Thoracic aorta (tissue), 2 donors: ENCODE data around the gene FKBP5. TPM values are rescaled to one million over a fixed set of nuclear protein-coding genes. Genes with fewer than 3 reads are reported as not detected.
"Not testable (repeated sequence)": the region's sequence is repeated elsewhere in the genome, so short reads cannot be mapped to it uniquely, and the experiment has no call there.

Experiments used
- ATAC-seq: fragments of 150-250 bp; one replicate; pipeline ENCODE4 v1.8.0; 2017; ENCODE audit warnings: low read depth; ENCODE audit not compliant: insufficient number of reproducible peaks, low FRiP score
- DNase-seq: peaks from one replicate; pipeline ENCODE4 v3.0.0-alpha.2; 2020; ENCODE audit warnings: low spot score
- H3K27ac ChIP-seq, 2 donors: fragments of 200-600 bp; sonication (generic); 1 replicate in 1 of 2; 2 replicates in 1 of 2; pipeline ENCODE4 v1.5.1; 2016; ENCODE audit warnings: mild to moderate bottlenecking in 2 of 2, moderate library complexity in 2 of 2
- H3K27me3 ChIP-seq: fragments of 200-600 bp; sonication (generic); replicated peaks from 2 replicates; pipeline ENCODE4 v1.6.0; 2016; ENCODE audit warnings: mild to moderate bottlenecking; ENCODE audit not compliant: insufficient read depth
- H3K36me3 ChIP-seq: fragments of 200-600 bp; sonication (generic); one replicate; pipeline ENCODE4 v1.5.1; 2016
- H3K4me1 ChIP-seq, 2 donors: fragments of 200-600 bp; sonication (generic); 1 replicate in 1 of 2; 2 replicates in 1 of 2; pipeline versions ENCODE4 v1.5.1 to v1.6.0; 2016; ENCODE audit warnings: low read depth in 2 of 2, mild to moderate bottlenecking in 1 of 2; ENCODE audit not compliant: control insufficient read depth in 1 of 2
- H3K4me3 ChIP-seq: fragments of 200-600 bp; sonication (generic); 2 replicates; pipeline ENCODE4 v1.5.1; 2016; ENCODE audit warnings: mild to moderate bottlenecking
- H3K9me3 ChIP-seq: fragments of 200-600 bp; sonication (generic); 2 replicates; pipeline ENCODE4 v1.5.1; 2016
- CTCF ChIP-seq: fragments of 200-600 bp; sonication (generic); IDR thresholded peaks from one replicate; pipeline ENCODE4 v1.5.1; 2019; ENCODE audit warnings: antibody characterized with exemption
- total RNA-seq, 2 donors: library from RNA; depleted of rRNA; stranded (reverse); fragments of >200 nt; gene quantifications; one replicate each; pipeline versions ENCODE4 v1.1.0 to v1.2.3, GENCODE V29; 2016

FKBP5 gene
- total RNA-seq, 2 donors from 2014 or later, result 156 to 271 TPM

- TF ChIP-seq CTCF, result no peak
- no peaks in the 10 kb centered on the region for H3K9me3 ChIP-seq
- peak overlapping the region; percentile 97 for H3K27ac ChIP-seq
- peak overlapping the region; percentile 67 for H3K4me3 ChIP-seq
- H3K4me1 ChIP-seq, result peaks cover 66 to 69% of the 10 kb centered on the region in 2 donors
- peaks cover 3% of the 10 kb centered on the region for H3K36me3 ChIP-seq
- ATAC-seq (peak; percentile 47), DNase-seq (no peak)
- no peaks in the 10 kb centered on the region for H3K27me3 ChIP-seq
Measured at GRCh38 chr6:35602133-35602946, 86.4 kb downstream of the FKBP5 start.

GRCh38 chr6:35601331-35602132 lies 87.2 kb downstream of the FKBP5 start:
- Histone ChIP-seq H3K27ac (peak overlapping the region; percentile 97), H3K27me3 (no peaks in the 10 kb centered on the region), H3K4me1 (peaks cover 74 to 77% of the 10 kb centered on the region in 2 donors), H3K4me3 (peak overlapping the region; percentile 67), H3K36me3 (peaks cover 9% of the 10 kb centered on the region), H3K9me3 (no peaks in the 10 kb centered on the region)
- no peak for TF ChIP-seq CTCF
- ATAC-seq (peak; percentile 92), DNase-seq (no peak)

DNA sequence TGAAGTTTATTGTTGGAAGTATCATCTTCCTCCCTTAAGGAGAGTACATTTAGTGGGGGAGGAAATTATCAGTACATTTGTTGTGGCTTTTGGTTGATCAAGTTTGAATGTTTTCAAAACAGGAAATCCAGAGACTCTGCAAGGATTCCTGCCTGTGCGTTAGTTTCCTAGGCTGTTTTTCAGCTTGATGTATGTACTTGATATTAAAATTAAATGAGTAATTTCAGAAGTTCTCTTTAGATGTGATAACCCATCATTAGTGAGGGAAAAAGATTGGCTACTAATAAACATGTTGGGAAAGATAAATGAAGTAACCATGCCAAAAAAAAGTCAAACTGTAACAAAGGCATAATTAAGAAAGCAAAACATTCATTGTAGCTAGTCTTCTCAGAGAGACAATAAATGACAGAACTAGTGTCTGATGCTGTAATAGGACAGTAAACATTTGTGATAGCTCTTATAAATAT lies 88.0 kb downstream of the FKBP5 start:
- peaks cover 16% of the 10 kb centered on the region for H3K36me3 ChIP-seq
- H3K9me3 ChIP-seq, result no peaks in the 10 kb centered on the region
- peaks cover 81 to 85% of the 10 kb centered on the region in 2 donors for H3K4me1 ChIP-seq
- no peak for TF ChIP-seq CTCF
- no peaks in the 10 kb centered on the region for H3K27me3 ChIP-seq
- DNase-seq (no peak), ATAC-seq (no peak)
- H3K27ac ChIP-seq, result peak overlapping the region; percentile 97
- peak overlapping the region; percentile 67 for H3K4me3 ChIP-seq

- Histone ChIP-seq H3K27ac (peak overlapping the region; percentile 97), H3K4me3 (no peak overlapping the region), H3K9me3 (no peaks in the 10 kb centered on the region), H3K36me3 (peaks cover 23% of the 10 kb centered on the region), H3K4me1 (peaks cover 85% of the 10 kb centered on the region in 2 donors), H3K27me3 (no peaks in the 10 kb centered on the region)
- ATAC-seq (no peak), DNase-seq (no peak)
- TF ChIP-seq CTCF, result no peak
Measured at GRCh38 chr6:35599761-35600658, 88.7 kb downstream of the FKBP5 start.

DNA sequence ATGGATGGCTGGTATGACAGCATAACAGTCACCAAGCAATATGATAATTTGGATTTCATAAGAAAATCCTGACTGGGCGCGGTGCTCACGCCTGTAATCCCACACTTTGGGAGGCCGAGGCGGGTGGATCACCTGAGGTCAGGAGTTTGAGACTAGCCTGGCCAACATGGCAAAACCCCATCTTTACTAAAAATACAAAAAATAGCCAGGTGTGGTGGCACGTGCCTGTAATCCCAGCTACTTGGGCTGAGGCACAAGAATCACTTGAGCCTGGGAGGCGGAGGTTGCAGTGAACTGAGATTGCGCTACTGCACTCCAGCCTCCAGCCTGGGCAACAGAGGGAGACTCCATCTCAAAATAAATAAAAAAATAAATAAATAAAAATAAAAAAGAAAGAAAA lies 90.1 kb downstream of the FKBP5 start:
- H3K27me3 ChIP-seq, H3K4me3 ChIP-seq, H3K9me3 ChIP-seq, DNase-seq, ATAC-seq: not testable (repeated sequence)
- Histone ChIP-seq H3K4me1 (peaks cover 75 to 81% of the 10 kb centered on the region in 2 donors), H3K36me3 (peaks cover 37% of the 10 kb centered on the region), H3K27ac (peak overlapping the region; percentile 45 to 97)
